Fibroblast of villous mesenchyme (primary cell): ENCODE results near the gene KLHL7. TPM values are rescaled to one million over a fixed set of nuclear protein-coding genes. Genes with fewer than 3 reads are reported as not detected.

Experiments
- DNase-seq: peaks from one replicate; pipeline ENCODE4 v3.0.0-alpha.2; 2010; ENCODE audit warnings: low read depth
- H3K4me3 ChIP-seq: 2 replicates; pipeline ENCODE4 v1.5.1; 2011; ENCODE audit warnings: low read depth, mild to moderate bottlenecking, low read length
- CTCF ChIP-seq: IDR thresholded peaks from 2 replicates; pipeline ENCODE4 v1.5.1; 2012; ENCODE audit warnings: low read depth, mild to moderate bottlenecking, low read length; ENCODE audit not compliant: insufficient read depth
- total RNA-seq: library from RNA; depleted of rRNA; stranded (reverse); fragments of >200 nt; gene quantifications from 2 replicates; pipeline ENCODE4 v1.2.3, GENCODE V29; 2012

KLHL7 gene
- total RNA-seq, 1 donor, result 27.6 TPM

DNA sequence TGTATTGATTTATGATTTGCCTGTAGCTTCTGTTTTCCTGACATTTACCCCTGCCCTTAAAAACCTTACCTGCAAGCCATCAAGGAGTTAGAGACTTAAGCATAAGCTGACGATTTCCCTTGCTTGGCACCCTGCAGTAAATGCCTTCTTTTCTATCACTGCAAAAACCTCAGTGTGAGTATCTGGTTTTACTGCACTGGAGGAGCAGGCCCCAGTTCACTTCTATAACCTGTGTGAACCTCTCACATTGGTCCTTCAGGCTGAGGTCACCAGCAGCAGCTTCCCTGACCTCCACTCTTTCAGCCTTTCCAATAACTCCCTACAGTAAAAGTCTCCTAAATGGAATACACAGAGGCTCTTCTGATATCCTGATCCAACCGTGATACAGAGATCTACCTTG, 106.8 kb downstream of the KLHL7 start:
- DNase-seq, result no peak
- H3K4me3 ChIP-seq, result no peak overlapping the region
- no peak for TF ChIP-seq CTCF

GRCh38 chr7:23212841-23213240, 107.3 kb downstream of the KLHL7 start:
- no peak for DNase-seq
- no peak overlapping the region for H3K4me3 ChIP-seq
- TF ChIP-seq CTCF, result no peak

GRCh38 chr7:23213755-23214154, 108.2 kb downstream of the KLHL7 start:
- H3K4me3 ChIP-seq, result no peak overlapping the region
- DNase-seq, result no peak
- TF ChIP-seq CTCF, result no peak

GRCh38 chr7:23214423-23214822, 108.8 kb downstream of the KLHL7 start:
- no peak for DNase-seq
- no peak overlapping the region for H3K4me3 ChIP-seq
- no peak for TF ChIP-seq CTCF

DNA sequence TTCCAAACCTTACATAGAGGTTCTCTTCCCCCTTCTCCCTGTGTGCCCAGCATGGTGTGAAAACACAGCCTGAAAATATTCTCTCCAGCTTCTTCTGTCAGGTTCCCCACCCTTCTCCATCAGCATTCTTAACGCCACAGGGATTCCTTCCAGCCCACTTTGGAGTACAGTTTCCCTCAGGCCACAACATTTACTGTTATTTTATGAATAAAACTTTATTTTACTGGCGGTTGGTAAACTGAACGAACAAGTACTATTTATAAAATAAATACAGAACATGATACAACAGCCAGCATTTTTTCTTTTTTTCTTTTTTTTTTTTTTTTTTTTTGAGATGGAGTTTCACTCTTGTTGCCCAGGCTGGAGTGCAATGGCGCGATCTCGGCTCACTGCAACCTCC, 109.4 kb downstream of the KLHL7 start:
- no peak for DNase-seq
- TF ChIP-seq CTCF, result no peak

DNA sequence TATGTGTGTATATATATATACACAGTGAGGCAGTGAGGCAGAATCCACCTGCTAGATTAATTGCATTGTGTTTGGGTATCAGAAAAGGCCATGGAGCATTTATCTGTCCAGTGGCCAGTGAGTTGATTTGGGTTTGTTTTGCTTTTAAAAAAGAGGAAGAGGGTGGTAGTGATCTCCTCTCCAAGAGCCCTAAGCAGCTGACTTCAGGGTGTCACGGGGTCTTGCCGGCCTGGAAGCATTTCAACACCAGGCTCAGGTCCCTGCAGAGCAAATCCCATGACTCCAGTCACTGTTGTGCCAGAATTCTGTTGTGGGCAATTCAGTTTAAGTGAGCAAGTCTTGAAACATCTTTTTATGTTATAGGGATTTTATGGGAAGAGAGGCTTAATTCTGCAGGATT, 110.4 kb downstream of the KLHL7 start:
- H3K4me3 ChIP-seq, result no peak overlapping the region
- no peak for DNase-seq
- TF ChIP-seq CTCF, result no peak

More for the DNA sequence above, 109.4 kb downstream of the KLHL7 start:
- H3K4me3 ChIP-seq, result no peak overlapping the region

DNA sequence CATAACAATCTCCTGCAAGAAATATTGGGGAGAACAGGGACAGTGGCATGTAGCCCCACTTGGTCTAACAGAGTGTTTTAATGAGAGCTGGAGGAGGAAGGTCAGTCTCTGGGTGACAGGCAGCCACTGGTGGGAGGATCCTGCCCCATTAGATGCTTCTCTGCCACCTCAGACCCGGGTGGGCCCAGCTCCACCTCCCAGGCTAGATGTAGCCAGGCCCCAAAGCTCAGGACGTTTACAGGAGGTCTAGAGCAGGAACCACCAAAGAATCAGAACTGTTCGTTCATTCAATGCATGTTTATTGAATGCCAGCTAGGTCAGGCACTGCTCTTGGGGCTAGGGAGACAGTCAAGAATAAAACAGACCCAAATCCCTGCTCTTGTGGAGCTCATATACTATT, 112.6 kb downstream of the KLHL7 start:
- no peak for TF ChIP-seq CTCF
- no peak overlapping the region for H3K4me3 ChIP-seq
- no peak for DNase-seq
